B cell (primary cell): Measurements from ENCODE around the gene SMCR8. TPM values are rescaled to one million over a fixed set of nuclear protein-coding genes. Genes with fewer than 3 reads are reported as not detected.

ENCODE experiments used
- ATAC-seq: fragments of 200-7000 bp; cut with Tn5 transposase; one replicate; pipeline ENCODE4 v1.10.0; 2021; ENCODE audit warnings: low read depth, mild to moderate bottlenecking, moderate number of reproducible peaks, moderate library complexity
- CTCF ChIA-PET: fragments of 350-600 bp; sonication (Branson Sonifier 250); formaldehyde crosslinking; loops from one replicate; lab custom pipeline; 2021; ENCODE audit warnings: antibody characterized with exemption, inconsistent platforms; lab: Charles Lee
- POLR2A ChIA-PET: fragments of 350-600 bp; sonication (Branson Sonifier 250); formaldehyde crosslinking; loops from one replicate; lab custom pipeline; 2021; ENCODE audit warnings: antibody characterized with exemption; lab: Charles Lee
- DNase-seq: peaks from one replicate; pipeline ENCODE4 v3.0.0; 2013
- H2AFZ ChIP-seq: 2 replicates; pipeline ENCODE4 v1.6.1; 2012; ENCODE audit warnings: mild to moderate bottlenecking, low read depth, low read length; ENCODE audit not compliant: insufficient read depth, poor library complexity, severe bottlenecking
- H3K27ac ChIP-seq, 2 donors: 1 replicate in 1 of 2; 2 replicates in 1 of 2; pipeline ENCODE4 v1.5.1; 2012 to 2013; ENCODE audit warnings: low read length in 2 of 2, mild to moderate bottlenecking in 2 of 2, moderate library complexity in 1 of 2
- H3K27me3 ChIP-seq, 4 experiments: fragments of 200-600 bp in 1 of 4; sonication (generic) in 1 of 4; replicated peaks in 1 of 4; 1 replicate in 2 of 4; 2 replicates in 2 of 4; pipeline versions ENCODE4 v1.6.1 to v1.7.0; 2013 to 2016; ENCODE audit warnings: low read length in 3 of 4, mild to moderate bottlenecking in 2 of 4, mixed read lengths in 1 of 4, moderate library complexity in 1 of 4; ENCODE audit not compliant: insufficient read depth in 4 of 4, control insufficient read depth in 3 of 4; ENCODE audit errors: control extremely low read depth in 1 of 4
- H3K36me3 ChIP-seq, 2 experiments: replicated peaks in 1 of 2; 1 replicate in 1 of 2; 2 replicates in 1 of 2; pipeline versions ENCODE4 v1.6.1 to v1.7.1; 2013; ENCODE audit warnings: low read length in 1 of 2; ENCODE audit not compliant: insufficient read depth in 2 of 2, control insufficient read depth in 1 of 2; ENCODE audit errors: control extremely low read depth in 1 of 2, extremely low read depth in 1 of 2
- H3K4me1 ChIP-seq, 2 donors: fragments of 200-600 bp in 1 of 2; sonication (generic) in 1 of 2; 1 replicate in 1 of 2; 2 replicates in 1 of 2; pipeline versions ENCODE4 v1.5.1 to v1.6.1; 2013 to 2017; ENCODE audit warnings: low read length in 2 of 2; ENCODE audit not compliant: control insufficient read depth in 2 of 2, insufficient read depth in 2 of 2
- H3K4me2 ChIP-seq: replicated peaks from 2 replicates; pipeline ENCODE3; 2012; ENCODE audit warnings: mild to moderate bottlenecking, low read depth, low read length; ENCODE audit not compliant: poor library complexity, severe bottlenecking
- H3K4me3 ChIP-seq, 5 experiments: fragments of 200-600 bp in 1 of 5; sonication (generic) in 1 of 5; 1 replicate in 3 of 5; 2 replicates in 2 of 5; pipeline versions ENCODE4 v1.5.1 to v1.7.0; 2011 to 2016; ENCODE audit warnings: low read length in 4 of 5, mild to moderate bottlenecking in 4 of 5, low read depth in 2 of 5, control low read depth in 1 of 5, moderate library complexity in 1 of 5; ENCODE audit not compliant: insufficient read depth in 1 of 5; ENCODE audit errors: control extremely low read depth in 1 of 5, extremely low read depth in 1 of 5
- H3K79me2 ChIP-seq: fragments of 200-600 bp; sonication (generic); one replicate; pipeline ENCODE4 v1.6.0; 2016; ENCODE audit warnings: low read length; ENCODE audit not compliant: control insufficient read depth, insufficient read depth
- H3K9ac ChIP-seq: fragments of 200-600 bp; sonication (generic); 2 replicates; pipeline ENCODE4 v1.6.1; 2017; ENCODE audit warnings: mild to moderate bottlenecking, low read length, moderate library complexity
- H3K9me3 ChIP-seq, 3 donors: one replicate each; pipeline versions ENCODE4 v1.6.1 to v1.7.1; 2013; ENCODE audit warnings: low read length in 2 of 3; ENCODE audit not compliant: control insufficient read depth in 2 of 3, insufficient read depth in 1 of 3; ENCODE audit errors: control extremely low read depth in 1 of 3
- H4K20me1 ChIP-seq: 2 replicates; pipeline ENCODE4 v1.6.0; 2012; ENCODE audit warnings: mild to moderate bottlenecking, low read length; ENCODE audit not compliant: insufficient read depth, control insufficient read depth, poor library complexity, severe bottlenecking
- H3K27ac Mint-ChIP-seq: one replicate; pipeline ENCODE4 v1.8.0; 2021; ENCODE audit warnings: mixed read lengths
- H3K27me3 Mint-ChIP-seq: one replicate; pipeline ENCODE4 v1.8.0; 2021; ENCODE audit warnings: mixed read lengths
- H3K4me1 Mint-ChIP-seq: one replicate; pipeline ENCODE4 v1.8.0; 2021; ENCODE audit warnings: mixed read lengths
- H3K4me3 Mint-ChIP-seq: one replicate; pipeline ENCODE4 v1.8.0; 2021; ENCODE audit warnings: mixed read lengths
- H3K9me3 Mint-ChIP-seq: one replicate; pipeline ENCODE4 v1.8.0; 2022; ENCODE audit warnings: mixed read lengths; ENCODE audit not compliant: insufficient read depth
- EZH2 ChIP-seq: IDR thresholded peaks from 2 replicates; pipeline ENCODE4 v1.6.1; 2012; ENCODE audit warnings: borderline replicate concordance, low read depth, mild to moderate bottlenecking, moderate library complexity, low read length; ENCODE audit not compliant: insufficient read depth, poor library complexity, severe bottlenecking
- WGBS: methylation state at CpG from one replicate; pipeline ENCODE4 v1.1.5; 2013; ENCODE audit warnings: missing lambda C conversion rate; ENCODE audit not compliant: insufficient coverage; 5-methylcytosine and 5-hydroxymethylcytosine counted together
- intact Hi-C: fragments of 100-400 bp; cut with micrococcal nuclease; formaldehyde crosslinking; loops from one replicate; pipeline ENCODE4 v1.10.0; 2022
- polyA plus RNA-seq: library from polyadenylated mRNA; depleted of rRNA; stranded (reverse); fragments of >200 nt; gene quantifications from 2 replicates; pipeline ENCODE4 v1.2.3, GENCODE V29; 2012
- total RNA-seq, 2 donors: library from RNA; stranded (reverse); fragments of 120-200 nt in 1 of 2; gene quantifications; 1 replicate in 1 of 2; 2 replicates in 1 of 2; pipeline versions ENCODE4 v1.2.3 to v1.2.4, GENCODE V29; 2013 to 2022
- TF ChIP-seq, protein P1 (sequence below): fragments of 200-600 bp; IDR thresholded peaks from one replicate; pipeline ENCODE4 v1.8.0; 2022; ENCODE audit warnings: antibody characterized with exemption, mild to moderate bottlenecking

The SMCR8 gene
- total and polyA plus RNA-seq, 2 donors (not counting 1 experiment from before 2014, with no cell fraction given): 16.2 to 48.0 TPM

GRCh38 chr17:18315562-18315922, 449 bp downstream of the SMCR8 start:
- H2AFZ ChIP-seq: peak overlapping the region; percentile 91
- no peak for TF ChIP-seq EZH2
- TF ChIP-seq, protein P1, sequence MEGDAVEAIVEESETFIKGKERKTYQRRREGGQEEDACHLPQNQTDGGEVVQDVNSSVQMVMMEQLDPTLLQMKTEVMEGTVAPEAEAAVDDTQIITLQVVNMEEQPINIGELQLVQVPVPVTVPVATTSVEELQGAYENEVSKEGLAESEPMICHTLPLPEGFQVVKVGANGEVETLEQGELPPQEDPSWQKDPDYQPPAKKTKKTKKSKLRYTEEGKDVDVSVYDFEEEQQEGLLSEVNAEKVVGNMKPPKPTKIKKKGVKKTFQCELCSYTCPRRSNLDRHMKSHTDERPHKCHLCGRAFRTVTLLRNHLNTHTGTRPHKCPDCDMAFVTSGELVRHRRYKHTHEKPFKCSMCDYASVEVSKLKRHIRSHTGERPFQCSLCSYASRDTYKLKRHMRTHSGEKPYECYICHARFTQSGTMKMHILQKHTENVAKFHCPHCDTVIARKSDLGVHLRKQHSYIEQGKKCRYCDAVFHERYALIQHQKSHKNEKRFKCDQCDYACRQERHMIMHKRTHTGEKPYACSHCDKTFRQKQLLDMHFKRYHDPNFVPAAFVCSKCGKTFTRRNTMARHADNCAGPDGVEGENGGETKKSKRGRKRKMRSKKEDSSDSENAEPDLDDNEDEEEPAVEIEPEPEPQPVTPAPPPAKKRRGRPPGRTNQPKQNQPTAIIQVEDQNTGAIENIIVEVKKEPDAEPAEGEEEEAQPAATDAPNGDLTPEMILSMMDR: no peak

DNA sequence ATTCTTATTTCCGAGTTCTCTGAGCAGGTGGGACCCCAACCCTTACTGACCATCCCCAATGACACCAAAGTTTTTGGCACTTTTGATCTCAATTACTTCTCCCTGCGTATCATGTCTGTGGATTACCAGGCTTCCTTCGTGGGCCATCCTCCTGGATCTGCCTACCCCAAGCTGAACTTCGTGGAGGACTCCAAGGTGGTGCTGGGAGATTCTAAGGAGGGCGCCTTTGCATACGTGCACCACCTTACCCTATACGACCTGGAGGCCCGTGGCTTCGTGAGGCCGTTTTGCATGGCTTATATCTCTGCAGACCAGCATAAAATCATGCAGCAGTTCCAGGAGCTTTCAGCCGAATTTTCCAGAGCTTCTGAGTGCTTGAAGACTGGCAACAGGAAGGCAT, 868 bp downstream of the SMCR8 start:
- no peaks in the 10 kb centered on the region for H3K9me3 Mint-ChIP-seq
- ATAC-seq (no peak), DNase-seq (no peak)
- Histone ChIP-seq H2AFZ (peak overlapping the region; percentile 91), H3K4me3 (peak overlapping the region; percentile 53 to 98 (median 87)), H3K4me2 (peak overlapping the region; percentile 88), H3K9ac (peak overlapping the region; percentile 92), H3K27me3 (no peaks in the 10 kb centered on the region), H4K20me1 (peaks cover 70% of the 10 kb centered on the region), H3K79me2 (peaks cover 87% of the 10 kb centered on the region), H3K9me3 (peaks cover 0 to 14% (median 0%) of the 10 kb centered on the region in 3 donors), H3K36me3 (peaks cover 0 to 48% of the 10 kb centered on the region in 2 experiments), H3K27ac (peak overlapping the region; percentile 91 to 99), H3K4me1 (peaks cover 47 to 68% of the 10 kb centered on the region in 2 donors)
- no peaks in the 10 kb centered on the region for H3K27me3 Mint-ChIP-seq
- CTCF ChIA-PET: no interaction called here
- no peak for TF ChIP-seq EZH2
- TF ChIP-seq, protein P1: no peak
- peak overlapping the region; percentile 98 for H3K27ac Mint-ChIP-seq
- intact Hi-C loops: loop anchor here (1.0 kb wide), 5 partner anchors 9 to 133 kb away; partner anchors contain the start of genes ALKBH5, LLGL1, MIEF2 and SHMT1
- H3K4me1 Mint-ChIP-seq: peaks cover 78% of the 10 kb centered on the region
- peak overlapping the region; percentile 96 for H3K4me3 Mint-ChIP-seq
- WGBS: 75% methylated on average over 7 of the region's 11 CpGs
- POLR2A ChIA-PET: no interaction called here

More at GRCh38 chr17:18315562-18315922, 449 bp downstream of the SMCR8 start:
- no peaks in the 10 kb centered on the region for H3K27me3 Mint-ChIP-seq
- Histone ChIP-seq H3K27me3 (no peaks in the 10 kb centered on the region), H3K79me2 (peaks cover 87% of the 10 kb centered on the region), H3K36me3 (peaks cover 0 to 44% of the 10 kb centered on the region in 2 experiments), H3K4me3 (peak overlapping the region; percentile 53 to 98 (median 87)), H3K27ac (peak overlapping the region; percentile 91 to 99), H3K9ac (peak overlapping the region; percentile 92), H4K20me1 (peaks cover 66% of the 10 kb centered on the region), H3K9me3 (peaks cover 0 to 14% (median 0%) of the 10 kb centered on the region in 3 donors), H3K4me2 (peak overlapping the region; percentile 88), H3K4me1 (peaks cover 47 to 65% of the 10 kb centered on the region in 2 donors)
- H3K27ac Mint-ChIP-seq: peak overlapping the region; percentile 98
- peak; percentile 5 for ATAC-seq
- H3K9me3 Mint-ChIP-seq: no peaks in the 10 kb centered on the region
- peak overlapping the region; percentile 96 for H3K4me3 Mint-ChIP-seq
- ChIA-PET CTCF (no interaction called here), POLR2A (interaction anchor here (1.3 kb wide), 1 partner anchor 55 kb away, joined by 4 read pairs; the partner anchor contains the start of gene MIEF2)
- no peak for DNase-seq
- 8% methylated on average over 13 of the region's 18 CpGs for WGBS
- intact Hi-C loops: loop anchor here (1.0 kb wide), 5 partner anchors 10 to 132 kb away; partner anchors contain the start of genes ALKBH5, LLGL1, MIEF2 and SHMT1
- peaks cover 76% of the 10 kb centered on the region for H3K4me1 Mint-ChIP-seq
